PC-9 (cell line): ENCODE data around the gene PLD5. TPM values are rescaled to one million over a fixed set of nuclear protein-coding genes. Genes with fewer than 3 reads are reported as not detected.

Source experiments
- BruUV-seq: library from RNA; stranded (reverse); fragments of 400-500 nt; replicated peaks from 2 replicates; lab custom pipeline; 2021; lab: Mats Ljungman, UMichigan
- CTCF ChIA-PET: fragments of 300-600 bp; sonication (Branson Sonifier 250); formaldehyde crosslinking; loops from one replicate; lab custom pipeline; 2022; ENCODE audit warnings: antibody characterized with exemption; lab: Charles Lee
- POLR2A ChIA-PET: fragments of 300-600 bp; sonication (Branson Sonifier 250); formaldehyde crosslinking; loops from one replicate; lab custom pipeline; 2022; ENCODE audit warnings: antibody characterized with exemption; ENCODE audit not compliant: unreplicated experiment; lab: Charles Lee
- DNase-seq, 2 experiments: peaks; one replicate each; pipeline versions ENCODE4 v3.0.0 to v3.0.0-alpha.2; 2015 to 2022; ENCODE audit warnings: mixed read lengths in 1 of 2
- H2AFZ ChIP-seq: fragments of 200-600 bp; sonication (generic); 2 replicates; pipeline ENCODE4 v1.8.1; 2017; ENCODE audit warnings: antibody characterized with exemption
- H3F3A ChIP-seq: fragments of 200-600 bp; sonication (generic); 2 replicates; pipeline ENCODE4 v1.8.1; 2017; ENCODE audit warnings: antibody characterized with exemption, mild to moderate bottlenecking, low read depth; ENCODE audit not compliant: insufficient read depth
- H3K27ac ChIP-seq: fragments of 200-600 bp; sonication (generic); 2 replicates; pipeline ENCODE4 v1.6.1; 2016; ENCODE audit warnings: mixed run types
- H3K27me3 ChIP-seq: fragments of 200-600 bp; sonication (generic); 2 replicates; pipeline ENCODE4 v1.6.1; 2016; ENCODE audit warnings: low read depth, mixed run types; ENCODE audit not compliant: insufficient read depth
- H3K36me3 ChIP-seq: fragments of 200-600 bp; sonication (generic); 2 replicates; pipeline ENCODE4 v1.6.1; 2016; ENCODE audit warnings: low read depth, mixed run types
- H3K4me1 ChIP-seq: fragments of 200-600 bp; sonication (generic); replicated peaks from 2 replicates; pipeline ENCODE4 v1.6.1; 2016; ENCODE audit warnings: mixed run types; ENCODE audit not compliant: insufficient read depth
- H3K4me2 ChIP-seq: fragments of 200-600 bp; sonication (generic); 2 replicates; pipeline ENCODE4 v1.6.1; 2017; ENCODE audit warnings: mixed run types
- H3K4me3 ChIP-seq: fragments of 200-600 bp; sonication (generic); 2 replicates; pipeline ENCODE4 v1.6.1; 2016; ENCODE audit warnings: mixed run types
- H3K79me2 ChIP-seq: fragments of 200-600 bp; sonication (generic); 2 replicates; pipeline ENCODE4 v1.6.1; 2017; ENCODE audit warnings: low read depth, mixed run types
- H3K9me2 ChIP-seq: fragments of 200-600 bp; sonication (generic); 2 replicates; pipeline ENCODE4 v1.8.1; 2017; ENCODE audit warnings: mild to moderate bottlenecking; ENCODE audit not compliant: insufficient read depth
- H3K9me3 ChIP-seq: fragments of 200-600 bp; sonication (generic); 2 replicates; pipeline ENCODE4 v1.8.1; 2016; ENCODE audit warnings: low read depth; ENCODE audit not compliant: insufficient read depth
- H4K20me1 ChIP-seq: fragments of 200-600 bp; sonication (generic); 2 replicates; pipeline ENCODE4 v1.8.1; 2017; ENCODE audit not compliant: insufficient read depth
- CTCF ChIP-seq: fragments of 200-600 bp; sonication (generic); conservative IDR thresholded peaks from 2 replicates; pipeline ENCODE4 v1.6.1; 2017; ENCODE audit warnings: mixed run types, antibody characterized with exemption, mild to moderate bottlenecking, moderate library complexity
- EZH2 ChIP-seq: fragments of 200-600 bp; sonication (generic); IDR thresholded peaks from 2 replicates; pipeline ENCODE4 v1.8.0; 2017; ENCODE audit warnings: antibody characterized with exemption, low read depth
- intact Hi-C: fragments of 100-400 bp; cut with micrococcal nuclease; formaldehyde crosslinking; loops from one replicate; pipeline ENCODE4 v1.10.0; 2022; ENCODE audit not compliant: unreplicated experiment
- total RNA-seq: library from RNA; stranded (reverse); gene quantifications from 2 replicates; pipeline ENCODE4 v1.2.3, GENCODE V29; 2021

The PLD5 gene
- total RNA-seq, 1 experiment from 2014 or later, result not detected

GRCh38 chr1:242197907-242198820 is 326.3 kb downstream of the PLD5 start:
- Histone ChIP-seq H3K4me1 (no peaks in the 10 kb centered on the region), H3K9me2 (no peaks in the 10 kb centered on the region), H3F3A (no peaks in the 10 kb centered on the region), H2AFZ (no peak overlapping the region), H3K36me3 (no peaks in the 10 kb centered on the region), H4K20me1 (no peaks in the 10 kb centered on the region), H3K79me2 (no peaks in the 10 kb centered on the region), H3K4me3 (no peak overlapping the region), H3K27ac (no peak overlapping the region), H3K4me2 (no peak overlapping the region), H3K9me3 (no peaks in the 10 kb centered on the region), H3K27me3 (peaks cover 58% of the 10 kb centered on the region)
- no peak for DNase-seq
- POLR2A ChIA-PET, result no interaction called here
- intact Hi-C loops, result no loop called here
- no peak for TF ChIP-seq EZH2
- TF ChIP-seq CTCF, result no peak
- no TSS peak for BruUV-seq
- CTCF ChIA-PET, result no interaction called here

DNA sequence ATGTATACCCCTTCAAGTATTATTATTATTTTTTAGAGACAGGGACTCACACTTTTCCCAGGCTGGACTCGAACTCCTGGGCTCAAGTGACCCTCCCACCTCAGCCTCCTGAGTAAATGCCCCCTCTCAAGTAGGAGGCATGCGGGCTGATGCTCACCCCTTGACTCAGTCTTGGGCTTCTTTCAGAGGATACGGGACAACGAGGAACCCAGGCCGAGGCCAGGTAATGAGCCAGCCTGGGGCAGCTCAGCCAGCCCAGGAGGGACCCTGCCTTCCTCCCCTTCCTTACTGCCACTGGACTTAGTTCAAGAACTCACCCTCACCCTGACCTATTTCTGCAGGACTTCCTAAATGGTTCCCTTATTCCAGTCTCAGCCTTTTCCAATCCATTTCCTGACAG is 327.6 kb downstream of the PLD5 start:
- ChIA-PET POLR2A (no interaction called here), CTCF (no interaction called here)
- BruUV-seq, result no TSS peak

GRCh38 chr1:242196101-242196500 is 328.4 kb downstream of the PLD5 start:
- Histone ChIP-seq H3K4me2 (no peak overlapping the region), H3K27me3 (peaks cover 52% of the 10 kb centered on the region), H3K27ac (no peak overlapping the region), H3K9me2 (no peaks in the 10 kb centered on the region), H4K20me1 (no peaks in the 10 kb centered on the region), H3K36me3 (no peaks in the 10 kb centered on the region), H2AFZ (no peak overlapping the region), H3K4me1 (no peaks in the 10 kb centered on the region), H3K4me3 (no peak overlapping the region), H3K79me2 (no peaks in the 10 kb centered on the region), H3K9me3 (no peaks in the 10 kb centered on the region), H3F3A (no peaks in the 10 kb centered on the region)
- no peak for DNase-seq
- TF ChIP-seq EZH2, result no peak
- POLR2A ChIA-PET, result no interaction called here
- intact Hi-C loops, result no loop called here
- CTCF ChIA-PET, result no interaction called here
- no TSS peak for BruUV-seq

More for the DNA sequence above, 327.6 kb downstream of the PLD5 start:
- Histone ChIP-seq H3K27ac (no peak overlapping the region), H3K4me3 (no peak overlapping the region), H3K27me3 (peaks cover 53% of the 10 kb centered on the region), H3K79me2 (no peaks in the 10 kb centered on the region), H3K36me3 (no peaks in the 10 kb centered on the region), H3K9me2 (no peaks in the 10 kb centered on the region), H3F3A (no peaks in the 10 kb centered on the region), H4K20me1 (no peaks in the 10 kb centered on the region), H2AFZ (no peak overlapping the region), H3K9me3 (no peaks in the 10 kb centered on the region), H3K4me2 (no peak overlapping the region), H3K4me1 (no peaks in the 10 kb centered on the region)
- intact Hi-C loops, result no loop called here
- no peak for DNase-seq
- TF ChIP-seq CTCF (no peak), EZH2 (no peak)
